Nephron (organoid): ENCODE results near the gene OSBP2.

Experiments
- H3K27ac Mint-ChIP-seq, 3 experiments: 2 replicates each; pipeline ENCODE4 v1.8.0; 2020; ENCODE audit warnings: mixed read lengths in 3 of 3, mild to moderate bottlenecking in 2 of 3, moderate library complexity in 1 of 3
- H3K27me3 Mint-ChIP-seq: 2 replicates; pipeline ENCODE4 v1.8.0; 2021; ENCODE audit warnings: low read depth, mild to moderate bottlenecking, moderate library complexity, mixed read lengths
- H3K36me3 Mint-ChIP-seq: 2 replicates; pipeline ENCODE4 v1.8.0; 2020; ENCODE audit warnings: low read depth, mixed read lengths
- H3K4me1 Mint-ChIP-seq: 2 replicates; pipeline ENCODE4 v1.8.0; 2020; ENCODE audit warnings: mixed read lengths
- H3K4me3 Mint-ChIP-seq, 3 experiments: 2 replicates each; pipeline ENCODE4 v1.8.0; 2020; ENCODE audit warnings: mild to moderate bottlenecking in 3 of 3, mixed read lengths in 3 of 3, moderate library complexity in 2 of 3
- H3K9me3 Mint-ChIP-seq: 2 replicates; pipeline ENCODE4 v1.8.0; 2020; ENCODE audit warnings: mixed read lengths
- TF ChIP-seq, protein P1 (sequence below), 3 experiments: fragments of 200-600 bp; sonication (generic); IDR thresholded peaks; one replicate each; pipeline ENCODE4 v1.5.0; 2021; ENCODE audit warnings: antibody characterized with exemption in 3 of 3; ENCODE audit not compliant: unreplicated experiment in 3 of 3

Gene OSBP2

DNA sequence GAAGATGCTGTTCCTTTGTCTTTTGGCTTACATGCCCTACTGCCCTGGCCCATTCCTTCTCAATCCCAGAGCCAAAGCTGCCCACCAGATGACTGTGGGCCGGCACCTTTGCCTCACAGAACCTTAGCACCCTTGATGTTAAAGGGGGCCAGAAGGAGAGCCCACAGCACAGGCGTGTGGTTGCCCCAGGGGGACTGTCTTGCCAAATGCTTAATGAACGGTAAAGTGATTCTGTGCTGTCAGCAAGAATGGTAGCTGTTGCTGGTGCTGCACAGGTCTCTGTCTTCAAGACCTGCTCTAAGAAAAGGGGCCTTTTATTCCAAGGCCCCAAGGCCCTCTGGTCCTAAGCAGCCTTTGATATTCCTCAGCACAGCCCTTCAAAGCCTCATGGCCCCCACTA lies 160.6 kb downstream of the OSBP2 start:
- no peaks in the 10 kb centered on the region for H3K4me1 Mint-ChIP-seq
- no peaks in the 10 kb centered on the region for H3K27me3 Mint-ChIP-seq
- peaks cover 18% of the 10 kb centered on the region for H3K9me3 Mint-ChIP-seq
- no peak overlapping the region for H3K4me3 Mint-ChIP-seq
- TF ChIP-seq, protein P1, sequence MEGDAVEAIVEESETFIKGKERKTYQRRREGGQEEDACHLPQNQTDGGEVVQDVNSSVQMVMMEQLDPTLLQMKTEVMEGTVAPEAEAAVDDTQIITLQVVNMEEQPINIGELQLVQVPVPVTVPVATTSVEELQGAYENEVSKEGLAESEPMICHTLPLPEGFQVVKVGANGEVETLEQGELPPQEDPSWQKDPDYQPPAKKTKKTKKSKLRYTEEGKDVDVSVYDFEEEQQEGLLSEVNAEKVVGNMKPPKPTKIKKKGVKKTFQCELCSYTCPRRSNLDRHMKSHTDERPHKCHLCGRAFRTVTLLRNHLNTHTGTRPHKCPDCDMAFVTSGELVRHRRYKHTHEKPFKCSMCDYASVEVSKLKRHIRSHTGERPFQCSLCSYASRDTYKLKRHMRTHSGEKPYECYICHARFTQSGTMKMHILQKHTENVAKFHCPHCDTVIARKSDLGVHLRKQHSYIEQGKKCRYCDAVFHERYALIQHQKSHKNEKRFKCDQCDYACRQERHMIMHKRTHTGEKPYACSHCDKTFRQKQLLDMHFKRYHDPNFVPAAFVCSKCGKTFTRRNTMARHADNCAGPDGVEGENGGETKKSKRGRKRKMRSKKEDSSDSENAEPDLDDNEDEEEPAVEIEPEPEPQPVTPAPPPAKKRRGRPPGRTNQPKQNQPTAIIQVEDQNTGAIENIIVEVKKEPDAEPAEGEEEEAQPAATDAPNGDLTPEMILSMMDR (IDR thresholded peaks at IDR 0.05; ENCODE audit: unreplicated experiment in 3 of 3) = no peak
- H3K36me3 Mint-ChIP-seq = no peaks in the 10 kb centered on the region
- H3K27ac Mint-ChIP-seq = no peak overlapping the region

DNA sequence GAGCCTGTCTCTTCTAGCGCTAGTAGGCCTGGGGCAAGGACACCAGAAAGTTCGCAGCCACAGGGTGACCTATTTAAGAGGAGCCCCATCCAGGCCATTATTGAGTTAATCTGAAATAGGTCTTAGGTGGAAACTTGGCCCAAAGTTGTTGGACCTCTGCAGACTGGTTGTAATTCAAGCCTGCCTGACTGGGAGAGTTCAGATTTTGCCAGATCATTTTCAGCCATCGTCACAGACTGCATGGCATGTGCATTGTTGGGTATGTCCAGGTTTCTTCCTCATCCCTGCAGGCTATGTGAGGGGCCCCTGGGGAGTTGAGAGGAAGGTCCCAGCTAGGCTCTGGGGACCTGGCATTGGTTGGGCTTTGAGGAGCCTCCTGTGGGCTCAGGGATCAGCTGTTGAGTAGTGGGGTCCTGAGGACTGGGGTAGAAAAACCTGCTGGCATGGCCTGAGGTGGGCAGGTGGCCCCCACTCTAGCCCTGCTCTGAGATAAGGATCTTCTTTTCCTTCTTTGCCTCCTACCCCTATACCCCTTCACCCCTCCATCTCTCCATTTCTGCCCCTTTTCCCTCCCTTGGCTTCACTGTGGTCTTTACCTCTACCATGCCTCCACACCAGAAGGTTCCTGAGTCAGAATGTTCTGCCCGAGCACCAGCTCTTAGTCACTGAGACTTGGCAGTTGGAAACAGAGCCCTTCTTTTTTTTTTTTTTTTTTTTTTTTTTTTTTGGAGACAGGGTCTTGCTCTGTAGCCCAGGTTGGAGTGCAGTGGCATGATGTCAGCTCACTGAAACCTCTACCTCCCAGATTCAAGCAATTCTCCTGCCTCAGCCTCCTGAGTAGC lies 161.2 kb downstream of the OSBP2 start:
- TF ChIP-seq, protein P1 (IDR thresholded peaks at IDR 0.05; ENCODE audit: unreplicated experiment in 3 of 3) = no peak
- no peak overlapping the region for H3K27ac Mint-ChIP-seq
- H3K27me3 Mint-ChIP-seq = no peaks in the 10 kb centered on the region
- no peaks in the 10 kb centered on the region for H3K4me1 Mint-ChIP-seq
- H3K9me3 Mint-ChIP-seq = peaks cover 18% of the 10 kb centered on the region
- no peaks in the 10 kb centered on the region for H3K36me3 Mint-ChIP-seq
- no peak overlapping the region for H3K4me3 Mint-ChIP-seq

DNA sequence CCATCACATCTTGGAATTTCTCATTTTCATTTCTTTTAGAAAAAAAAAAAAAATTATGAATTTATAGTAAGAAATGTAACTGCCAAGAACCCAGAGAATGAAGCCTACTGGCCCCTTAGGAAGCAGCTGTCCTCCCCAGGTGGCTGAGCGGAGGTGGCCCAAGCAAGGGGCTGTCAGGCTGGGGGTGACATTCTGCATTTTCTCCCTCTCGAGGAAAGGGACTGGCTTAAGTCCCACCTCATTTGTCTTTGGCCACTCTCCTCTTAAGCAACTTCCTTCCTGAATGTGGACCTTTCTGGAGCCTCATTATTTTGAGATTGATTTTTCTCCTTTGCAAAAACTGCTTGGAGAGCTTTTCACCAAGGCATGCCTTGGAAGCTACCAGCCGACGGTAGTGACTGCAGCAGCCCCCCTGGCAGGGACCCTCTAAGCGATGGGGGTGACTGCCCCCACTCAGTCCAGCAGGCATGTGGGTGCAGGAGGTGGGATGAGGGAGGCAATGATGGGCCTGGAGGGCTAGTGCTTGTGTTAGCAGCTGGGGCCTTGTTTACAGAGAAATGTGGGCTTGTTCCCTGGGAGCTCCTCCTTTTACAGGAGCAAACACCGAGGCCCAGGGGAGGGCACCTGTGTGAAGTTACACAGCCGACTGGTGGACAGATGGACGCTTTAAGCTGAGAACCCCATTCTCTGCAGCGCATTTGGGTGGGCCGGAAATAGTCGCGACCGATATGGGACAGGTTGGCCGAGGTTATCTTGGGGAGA lies 162.2 kb downstream of the OSBP2 start:
- H3K27ac Mint-ChIP-seq = no peak overlapping the region
- peaks cover 15% of the 10 kb centered on the region for H3K9me3 Mint-ChIP-seq
- H3K36me3 Mint-ChIP-seq = no peaks in the 10 kb centered on the region
- H3K4me3 Mint-ChIP-seq = no peak overlapping the region
- H3K4me1 Mint-ChIP-seq = no peaks in the 10 kb centered on the region
- TF ChIP-seq, protein P1 (IDR thresholded peaks at IDR 0.05; ENCODE audit: unreplicated experiment in 3 of 3) = no peak
- no peaks in the 10 kb centered on the region for H3K27me3 Mint-ChIP-seq

DNA sequence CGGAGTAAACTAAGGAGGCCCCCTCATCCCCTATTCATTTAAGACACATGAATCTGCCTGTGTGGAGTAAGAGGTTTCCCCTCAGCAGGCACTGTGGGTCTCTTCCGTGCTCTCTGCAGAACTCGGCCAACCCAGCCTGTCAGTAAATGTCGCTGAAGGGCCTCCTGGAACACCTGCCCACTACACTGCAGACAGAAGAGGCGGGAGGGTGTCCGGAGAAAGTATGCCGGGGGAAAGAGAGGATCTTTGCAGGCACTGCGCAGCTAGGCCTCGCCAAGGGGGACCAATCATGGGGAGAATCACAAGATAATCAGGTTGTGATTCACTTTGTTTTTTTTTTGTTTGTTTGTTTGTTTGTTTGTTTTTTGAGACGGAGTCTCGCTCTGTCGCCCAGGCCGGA lies 163.1 kb downstream of the OSBP2 start:
- Mint-ChIP-seq H3K9me3 (peaks cover 9% of the 10 kb centered on the region), H3K4me3 (no peak overlapping the region), H3K27ac (no peak overlapping the region), H3K36me3 (no peaks in the 10 kb centered on the region), H3K27me3 (no peaks in the 10 kb centered on the region), H3K4me1 (no peaks in the 10 kb centered on the region)
- TF ChIP-seq, protein P1 (IDR thresholded peaks at IDR 0.05; ENCODE audit: unreplicated experiment in 3 of 3) = no peak

DNA sequence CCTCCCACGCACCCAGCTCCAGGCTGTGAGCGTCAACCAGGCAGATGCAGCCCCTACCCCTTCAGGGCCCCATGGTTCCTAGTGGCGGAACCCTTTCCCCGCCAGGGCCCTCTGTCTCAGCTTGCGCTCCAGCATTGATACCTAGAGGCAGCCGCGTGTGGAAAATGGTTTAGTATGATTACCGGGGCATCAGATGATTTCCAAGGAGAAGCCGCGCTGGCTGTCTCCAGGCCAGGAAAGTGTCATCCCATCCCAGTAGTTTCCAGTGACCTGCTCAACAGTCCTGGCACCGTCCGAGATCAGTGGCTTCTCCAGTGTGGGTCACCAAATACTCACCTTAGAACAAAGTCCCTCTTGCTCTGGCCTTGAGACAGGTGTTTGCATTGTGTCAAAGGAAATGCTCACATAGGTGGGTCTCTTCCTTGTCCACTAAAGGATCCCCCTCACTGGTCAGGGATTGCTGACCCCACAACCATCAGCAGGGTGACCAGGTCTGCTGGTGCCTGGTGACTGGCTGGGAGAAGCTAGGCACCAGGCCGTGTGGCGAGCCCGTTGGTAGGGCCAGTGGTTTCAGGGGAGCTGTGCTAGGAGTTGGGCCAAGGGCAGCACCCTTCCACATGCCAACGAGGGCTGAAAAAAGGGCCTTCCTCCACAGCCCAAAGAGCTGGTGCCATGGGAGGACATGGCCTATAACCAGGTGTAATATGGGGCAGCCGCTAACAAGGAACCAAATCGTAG lies 164.5 kb downstream of the OSBP2 start:
- H3K36me3 Mint-ChIP-seq = no peaks in the 10 kb centered on the region
- TF ChIP-seq, protein P1 (IDR thresholded peaks at IDR 0.05; ENCODE audit: unreplicated experiment in 3 of 3) = no peak
- H3K4me3 Mint-ChIP-seq = no peak overlapping the region
- H3K4me1 Mint-ChIP-seq = no peaks in the 10 kb centered on the region
- peaks cover 4% of the 10 kb centered on the region for H3K9me3 Mint-ChIP-seq
- no peak overlapping the region for H3K27ac Mint-ChIP-seq
- H3K27me3 Mint-ChIP-seq = no peaks in the 10 kb centered on the region
